HG03439 (cell line): ENCODE measurements around the gene RBM15B.
"Not testable (repeated sequence)": the region's sequence is repeated elsewhere in the genome, so short reads cannot be mapped to it uniquely, and the experiment has no call there.

Source experiments
- ATAC-seq: cut with Tn5 transposase; IDR thresholded peaks from one replicate; pipeline ENCODE4 v1.9.1; 2021; ENCODE audit warnings: mild to moderate bottlenecking, moderate library complexity; ENCODE audit not compliant: unreplicated experiment

RBM15B gene, protein sequence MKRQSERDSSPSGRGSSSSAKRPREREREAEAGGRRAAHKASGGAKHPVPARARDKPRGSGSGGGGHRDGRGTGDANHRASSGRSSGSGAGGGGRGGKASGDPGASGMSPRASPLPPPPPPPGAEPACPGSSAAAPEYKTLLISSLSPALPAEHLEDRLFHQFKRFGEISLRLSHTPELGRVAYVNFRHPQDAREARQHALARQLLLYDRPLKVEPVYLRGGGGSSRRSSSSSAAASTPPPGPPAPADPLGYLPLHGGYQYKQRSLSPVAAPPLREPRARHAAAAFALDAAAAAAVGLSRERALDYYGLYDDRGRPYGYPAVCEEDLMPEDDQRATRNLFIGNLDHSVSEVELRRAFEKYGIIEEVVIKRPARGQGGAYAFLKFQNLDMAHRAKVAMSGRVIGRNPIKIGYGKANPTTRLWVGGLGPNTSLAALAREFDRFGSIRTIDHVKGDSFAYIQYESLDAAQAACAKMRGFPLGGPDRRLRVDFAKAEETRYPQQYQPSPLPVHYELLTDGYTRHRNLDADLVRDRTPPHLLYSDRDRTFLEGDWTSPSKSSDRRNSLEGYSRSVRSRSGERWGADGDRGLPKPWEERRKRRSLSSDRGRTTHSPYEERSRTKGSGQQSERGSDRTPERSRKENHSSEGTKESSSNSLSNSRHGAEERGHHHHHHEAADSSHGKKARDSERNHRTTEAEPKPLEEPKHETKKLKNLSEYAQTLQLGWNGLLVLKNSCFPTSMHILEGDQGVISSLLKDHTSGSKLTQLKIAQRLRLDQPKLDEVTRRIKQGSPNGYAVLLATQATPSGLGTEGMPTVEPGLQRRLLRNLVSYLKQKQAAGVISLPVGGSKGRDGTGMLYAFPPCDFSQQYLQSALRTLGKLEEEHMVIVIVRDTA

DNA sequence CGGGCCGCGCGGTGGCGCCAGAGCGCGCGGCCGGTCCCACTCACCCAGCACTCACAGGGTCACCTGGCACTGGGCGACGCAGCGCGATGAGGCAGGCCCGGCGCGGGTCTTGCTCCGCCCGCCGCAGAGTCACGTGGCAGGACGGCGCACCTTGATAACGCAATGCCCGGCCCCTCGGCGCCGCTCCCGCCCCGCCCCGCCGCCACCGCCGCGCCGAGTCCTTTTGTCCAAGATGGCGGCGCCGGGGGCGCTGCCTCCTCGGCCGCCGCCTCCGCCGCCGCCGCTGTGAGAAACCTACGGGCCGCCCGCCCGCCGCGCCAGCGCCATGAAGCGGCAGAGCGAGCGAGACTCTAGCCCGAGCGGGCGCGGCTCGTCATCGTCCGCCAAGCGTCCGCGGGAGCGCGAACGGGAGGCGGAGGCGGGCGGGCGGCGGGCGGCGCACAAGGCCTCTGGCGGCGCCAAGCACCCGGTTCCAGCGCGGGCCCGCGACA is at the start of gene RBM15B:
Gene RBM15B, plus strand, starts transcription at position 211 of the 491 bp plus-strand sequence. Its CDS starts 115 bp downstream, at position 326.
- peak; percentile 88 for ATAC-seq

DNA sequence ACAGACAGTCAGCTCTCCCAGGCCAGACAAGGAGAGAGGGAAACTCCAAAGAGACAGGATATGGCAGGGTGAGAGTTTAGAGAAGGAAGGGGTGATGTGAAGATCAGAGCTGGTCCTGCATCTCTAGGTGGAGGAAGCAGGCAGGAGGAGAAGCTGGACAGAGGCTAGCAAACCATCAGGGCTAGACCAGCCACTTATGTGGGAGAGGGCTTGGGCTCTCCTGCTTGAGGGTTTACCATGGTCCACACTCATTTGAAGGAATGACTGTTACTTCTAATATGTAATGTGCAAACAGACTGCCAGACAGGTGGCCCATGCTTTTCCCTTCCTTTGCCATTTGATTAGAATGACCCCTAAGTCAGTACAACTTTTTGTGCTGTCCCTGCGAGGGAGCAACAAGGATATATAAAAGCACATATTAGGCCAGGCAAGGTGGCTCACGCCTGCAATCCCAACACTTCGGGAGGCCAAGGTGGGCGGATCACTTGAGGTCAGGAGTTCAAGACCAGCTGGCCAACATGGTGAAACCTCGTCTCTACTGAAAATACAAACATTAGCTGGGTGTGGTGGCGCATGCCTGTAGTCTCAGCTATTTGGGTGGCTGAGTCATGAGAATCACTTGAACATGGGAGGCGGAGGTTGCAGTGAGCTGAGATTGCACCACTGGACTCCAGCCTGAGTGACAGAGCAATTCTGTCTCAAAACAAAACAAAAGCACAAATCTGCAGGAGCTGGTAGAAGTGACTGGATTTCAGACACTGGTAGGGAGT is 47.0 kb upstream of the RBM15B start:
- ATAC-seq = no peak

DNA sequence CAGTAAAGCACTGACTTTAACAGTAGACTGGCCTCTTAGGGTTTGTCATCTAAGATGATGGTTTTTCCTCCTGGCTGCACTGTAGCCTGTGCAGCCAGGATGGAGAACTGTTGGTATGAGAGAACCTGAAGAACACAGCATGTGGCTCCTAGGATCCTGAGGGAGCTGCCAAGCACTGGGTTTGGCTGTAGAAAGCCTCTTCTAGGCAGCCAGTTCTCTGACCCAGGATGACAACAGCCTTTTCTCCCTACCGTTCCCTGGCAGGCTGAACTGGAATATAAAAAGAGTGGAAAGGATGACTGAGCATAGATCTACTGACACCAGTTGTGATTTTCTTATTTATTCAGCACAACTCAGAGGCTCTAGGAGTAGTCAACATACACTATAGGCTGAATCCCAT is 40.3 kb upstream of the RBM15B start:
- no peak for ATAC-seq

DNA sequence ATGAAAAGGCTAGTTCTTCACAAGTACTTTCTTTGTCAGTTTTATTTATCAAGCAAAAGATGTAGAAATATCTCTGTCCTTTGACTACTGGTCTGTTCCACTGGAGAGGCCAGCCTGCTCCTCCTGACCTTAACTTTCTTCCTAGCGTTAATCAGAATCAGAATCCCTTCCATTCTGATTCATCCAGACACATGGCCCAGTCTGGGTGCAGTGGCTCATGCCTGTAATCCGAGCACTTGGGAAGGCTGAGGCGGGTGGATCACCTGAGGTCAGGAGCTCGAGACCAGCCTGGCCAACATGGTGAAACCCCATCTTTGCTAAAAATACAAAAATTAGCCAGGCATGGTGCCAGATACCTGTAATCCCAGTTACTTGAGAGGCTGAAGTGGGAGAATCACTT is 38.0 kb upstream of the RBM15B start:
- ATAC-seq = no peak

DNA sequence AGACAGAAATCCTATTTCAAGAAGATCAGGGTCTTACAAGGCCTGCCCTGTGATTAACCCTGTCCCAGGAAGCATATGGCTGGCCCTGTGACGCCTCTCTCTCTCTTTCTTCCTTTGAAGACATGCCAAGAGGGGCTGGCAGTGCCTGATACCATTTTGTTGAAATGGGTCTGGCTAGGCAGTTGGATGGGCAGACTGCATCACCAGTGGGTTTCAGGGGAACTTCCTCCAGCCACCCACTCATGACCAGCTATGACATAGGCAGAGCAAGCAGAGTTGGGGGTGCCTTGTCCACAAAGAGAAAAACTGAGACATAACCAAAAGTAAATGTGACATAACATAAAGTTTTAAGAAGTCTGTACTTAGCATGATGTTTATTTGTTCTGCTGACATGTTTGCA is 37.4 kb upstream of the RBM15B start:
- ATAC-seq = no peak

DNA sequence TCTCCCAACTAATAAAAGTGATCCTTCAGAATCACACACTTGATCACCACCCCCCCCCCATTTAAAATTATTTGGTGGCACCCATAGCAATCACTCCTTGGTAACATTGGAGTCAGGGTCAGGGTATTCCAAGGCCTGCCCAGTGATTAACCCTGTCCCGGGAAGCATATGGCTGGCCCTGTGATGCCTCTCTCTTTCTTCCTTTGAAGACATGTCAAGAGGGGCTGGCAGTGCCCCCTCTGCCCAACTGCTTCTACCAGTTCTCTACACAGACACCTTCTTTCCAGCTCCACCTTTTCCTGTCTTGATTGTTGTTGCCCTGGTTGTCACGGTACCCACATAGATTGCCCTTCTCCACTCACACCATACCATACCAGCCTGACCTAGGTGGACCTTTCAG is 36.9 kb upstream of the RBM15B start:
- no peak for ATAC-seq

DNA sequence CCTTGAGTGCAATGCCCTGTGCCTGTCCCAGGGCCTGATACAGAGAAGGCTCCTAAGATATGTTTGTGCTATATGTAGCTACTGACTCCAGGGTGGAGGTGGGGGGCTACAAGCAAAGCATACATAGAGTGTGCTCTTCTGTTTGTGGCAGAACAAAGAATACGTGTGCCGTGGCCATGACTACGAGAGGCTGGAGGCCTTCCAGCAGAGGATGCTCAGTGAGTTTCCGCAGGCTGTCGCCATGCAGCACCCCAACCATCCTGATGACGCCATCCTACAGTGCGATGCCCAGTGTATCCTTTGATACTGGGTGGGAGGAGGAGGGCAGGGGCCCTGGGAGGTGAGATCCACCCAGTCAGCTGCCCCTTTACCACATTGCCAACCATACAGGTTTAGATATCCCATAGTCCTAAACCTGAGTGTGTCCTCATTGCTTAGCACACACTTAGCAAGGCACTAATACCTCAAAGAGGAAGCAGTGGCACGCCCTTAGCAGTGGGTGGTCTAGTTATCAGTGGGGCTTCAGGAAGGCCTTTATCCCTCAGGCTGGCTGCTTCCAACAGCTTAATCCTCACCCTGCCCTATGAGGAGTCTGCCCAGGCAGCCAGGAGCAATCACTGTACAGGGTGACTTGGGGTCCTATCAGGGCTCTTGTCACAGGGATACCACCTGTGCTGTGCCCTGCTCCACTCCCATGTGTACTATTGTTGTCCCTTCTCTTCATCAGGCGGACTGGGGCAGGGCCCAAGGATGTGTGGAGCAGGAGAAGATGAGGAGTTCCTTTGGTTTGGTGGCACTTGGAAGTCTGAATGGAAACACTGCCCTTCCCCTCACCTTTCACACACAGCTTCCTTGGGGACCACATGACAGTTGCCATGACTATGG is 36.1 kb upstream of the RBM15B start:
- no peak for ATAC-seq

DNA sequence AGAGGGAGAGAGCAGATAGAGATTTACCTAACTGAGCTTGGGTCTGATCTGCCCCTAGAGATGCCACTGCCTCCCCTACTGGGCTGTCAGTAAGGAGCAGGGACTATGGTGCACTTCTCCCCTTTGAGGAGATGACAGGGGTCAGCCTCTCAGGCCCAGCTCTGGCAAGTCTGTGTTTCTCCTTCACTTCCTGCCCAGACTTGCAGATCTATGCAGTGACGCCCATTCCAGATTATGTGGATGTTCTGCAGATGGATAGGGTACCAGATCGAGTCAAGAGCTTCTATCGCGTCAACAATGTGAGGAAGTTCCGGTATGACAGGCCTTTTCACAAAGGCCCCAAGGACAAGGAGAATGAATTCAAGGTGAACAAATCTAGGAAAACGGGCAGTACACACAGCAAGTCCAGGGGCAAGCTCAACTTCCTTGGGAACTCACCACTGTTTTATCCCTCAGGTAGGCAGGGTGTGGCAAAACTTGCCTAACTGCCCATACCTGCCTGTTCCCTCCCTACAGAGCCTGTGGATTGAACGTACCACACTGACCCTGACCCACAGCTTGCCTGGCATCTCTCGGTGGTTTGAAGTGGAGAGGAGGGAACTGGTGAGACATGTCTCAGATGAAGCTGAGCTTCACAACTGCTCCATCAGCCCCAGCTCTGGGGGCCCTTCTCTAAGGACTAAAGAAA is 35.0 kb upstream of the RBM15B start:
- no peak for ATAC-seq

DNA sequence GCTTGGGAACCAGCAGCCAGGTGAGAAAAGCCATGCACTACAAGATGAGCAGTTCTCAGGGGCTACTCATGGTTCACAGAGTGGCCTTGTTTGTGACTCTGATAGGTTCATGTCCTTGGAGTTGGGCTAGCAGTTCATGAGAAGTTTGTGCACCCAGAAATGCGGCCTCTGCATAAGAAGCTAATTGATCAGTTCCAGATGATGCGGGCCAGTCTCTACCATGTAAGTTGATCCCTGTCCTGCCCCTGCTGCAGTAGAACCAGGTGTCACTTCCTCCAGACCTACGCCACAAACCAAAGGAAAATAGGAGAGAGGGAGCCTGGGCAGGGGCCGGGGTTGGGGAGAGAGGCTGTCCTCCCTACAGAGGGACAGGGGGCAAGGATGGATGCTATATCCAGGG is 33.2 kb upstream of the RBM15B start:
- ATAC-seq = no peak

DNA sequence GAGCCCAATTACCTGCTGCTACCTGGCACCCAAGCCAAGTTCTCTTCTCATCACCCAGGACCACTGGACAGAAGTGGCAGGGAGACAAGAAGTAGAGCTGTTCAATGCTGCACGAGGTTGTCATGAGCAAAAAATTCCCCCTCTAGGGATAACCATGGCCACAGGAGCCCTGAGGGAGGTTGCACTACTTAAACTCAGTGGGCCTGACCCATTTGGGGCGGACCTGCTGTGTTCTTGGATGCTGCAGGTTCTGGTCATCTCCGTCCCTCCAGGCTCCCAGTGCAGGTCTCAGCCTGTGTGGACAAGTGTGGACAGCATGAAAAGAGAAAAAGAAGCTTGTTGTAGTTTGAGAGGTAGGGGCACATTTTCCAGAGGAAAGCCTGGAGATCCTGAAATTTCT is 32.1 kb upstream of the RBM15B start:
- no peak for ATAC-seq

DNA sequence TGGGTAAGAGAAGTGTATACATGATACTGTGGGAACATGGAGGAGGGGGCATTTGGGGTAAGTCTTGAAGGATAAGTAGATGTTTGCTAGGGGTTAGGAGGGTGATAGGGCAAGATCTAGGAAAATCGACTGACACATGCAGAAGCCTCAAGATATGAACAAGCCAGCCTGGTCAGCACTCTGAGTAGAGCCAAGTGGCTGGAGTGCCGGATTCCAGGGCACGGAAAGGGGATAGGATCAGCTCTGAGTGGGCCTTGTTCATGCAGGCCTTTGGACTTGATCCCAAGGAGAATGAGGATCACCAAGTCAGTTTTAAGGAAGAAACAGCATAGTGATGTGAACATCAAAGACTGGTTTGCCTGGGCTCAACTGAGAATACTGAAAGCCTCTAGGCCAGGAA is 30.3 kb upstream of the RBM15B start:
- no peak for ATAC-seq

DNA sequence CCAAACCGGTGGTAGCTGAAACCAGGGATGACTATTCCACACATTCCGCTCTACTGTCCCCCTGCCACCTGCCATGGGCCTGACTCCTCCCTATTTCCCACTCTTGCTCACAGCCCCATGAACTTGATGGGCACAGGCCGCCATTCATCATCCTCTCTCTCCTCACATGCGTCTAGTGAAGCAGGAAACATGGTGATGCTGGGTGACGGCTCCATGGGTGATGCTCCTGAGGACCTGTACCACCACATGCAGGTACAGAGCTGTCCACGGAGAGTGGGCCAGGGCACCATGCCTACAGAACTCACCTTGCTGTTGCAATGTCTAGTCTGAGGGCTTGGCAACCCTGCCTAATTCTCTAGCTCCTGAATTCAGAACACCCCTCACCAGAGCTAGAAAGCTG is 29.3 kb upstream of the RBM15B start:
- no peak for ATAC-seq

DNA sequence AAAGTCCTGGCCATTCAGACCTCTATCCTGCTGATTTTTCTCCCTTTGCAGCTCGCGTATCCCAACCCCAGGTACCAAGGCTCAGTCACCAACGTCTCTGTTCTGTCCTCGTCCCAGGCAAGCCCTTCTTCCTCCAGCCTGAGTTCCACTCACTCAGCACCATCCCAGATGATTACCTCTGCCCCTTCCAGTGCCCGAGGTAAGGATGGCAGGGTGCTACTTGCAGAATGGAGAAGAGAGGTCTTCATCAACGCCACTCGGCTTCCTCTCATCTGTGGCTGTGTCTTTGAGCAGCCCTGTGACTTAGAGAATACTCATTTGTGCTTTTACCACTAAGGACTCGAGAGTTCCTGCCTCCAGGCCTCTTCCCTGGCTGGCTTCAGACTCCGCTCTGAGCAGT is 28.6 kb upstream of the RBM15B start:
- no peak for ATAC-seq

DNA sequence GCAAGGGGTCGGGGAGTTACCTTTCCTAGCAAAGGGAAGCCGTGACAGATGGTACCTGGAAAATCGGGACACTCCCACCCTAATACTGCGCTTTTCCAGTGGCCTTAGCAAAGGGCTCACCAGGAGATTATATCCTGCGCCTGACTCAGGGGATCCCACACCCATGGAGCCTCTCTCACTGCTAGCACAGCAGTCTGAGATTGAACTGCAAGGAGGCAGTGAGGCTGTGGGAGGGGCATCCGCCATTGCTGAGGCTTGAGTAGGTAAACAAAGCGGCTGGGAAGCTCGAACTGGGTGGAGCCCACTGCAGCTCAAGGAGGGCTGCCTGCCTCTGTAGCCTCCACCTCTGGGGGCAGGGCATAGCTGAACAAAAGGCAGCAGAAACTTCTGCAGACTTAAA is 22.8 kb upstream of the RBM15B start:
- ATAC-seq = not testable (repeated sequence)

DNA sequence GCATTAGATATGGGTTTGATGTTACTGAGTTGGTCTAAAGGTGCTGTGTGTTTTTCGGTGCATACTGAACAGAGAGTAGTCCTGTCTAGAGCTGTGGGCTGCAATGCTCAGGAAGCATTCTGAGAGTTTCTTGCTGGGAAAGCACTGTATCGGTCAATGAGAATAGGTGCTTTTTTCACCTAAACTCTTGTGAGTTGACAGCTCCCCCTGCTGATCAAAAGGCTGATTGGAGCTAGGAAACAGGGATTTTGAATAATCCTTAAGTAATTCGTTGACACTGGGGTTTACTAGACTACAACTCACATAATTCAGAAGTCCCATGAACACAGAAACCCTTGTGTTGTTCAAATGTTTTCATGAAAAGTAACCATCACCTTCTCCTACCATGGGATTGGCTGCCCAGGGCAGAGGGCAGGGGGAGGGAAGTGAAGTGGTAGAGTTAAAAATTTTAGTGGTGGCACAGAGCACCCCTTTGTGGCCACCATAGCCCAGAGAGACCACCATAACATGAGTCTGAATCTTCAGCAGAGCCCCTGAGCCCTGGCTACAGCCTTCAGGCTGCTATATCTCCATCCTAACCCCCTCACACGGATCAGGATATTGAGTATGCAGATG is 19.0 kb upstream of the RBM15B start:
- no peak for ATAC-seq

DNA sequence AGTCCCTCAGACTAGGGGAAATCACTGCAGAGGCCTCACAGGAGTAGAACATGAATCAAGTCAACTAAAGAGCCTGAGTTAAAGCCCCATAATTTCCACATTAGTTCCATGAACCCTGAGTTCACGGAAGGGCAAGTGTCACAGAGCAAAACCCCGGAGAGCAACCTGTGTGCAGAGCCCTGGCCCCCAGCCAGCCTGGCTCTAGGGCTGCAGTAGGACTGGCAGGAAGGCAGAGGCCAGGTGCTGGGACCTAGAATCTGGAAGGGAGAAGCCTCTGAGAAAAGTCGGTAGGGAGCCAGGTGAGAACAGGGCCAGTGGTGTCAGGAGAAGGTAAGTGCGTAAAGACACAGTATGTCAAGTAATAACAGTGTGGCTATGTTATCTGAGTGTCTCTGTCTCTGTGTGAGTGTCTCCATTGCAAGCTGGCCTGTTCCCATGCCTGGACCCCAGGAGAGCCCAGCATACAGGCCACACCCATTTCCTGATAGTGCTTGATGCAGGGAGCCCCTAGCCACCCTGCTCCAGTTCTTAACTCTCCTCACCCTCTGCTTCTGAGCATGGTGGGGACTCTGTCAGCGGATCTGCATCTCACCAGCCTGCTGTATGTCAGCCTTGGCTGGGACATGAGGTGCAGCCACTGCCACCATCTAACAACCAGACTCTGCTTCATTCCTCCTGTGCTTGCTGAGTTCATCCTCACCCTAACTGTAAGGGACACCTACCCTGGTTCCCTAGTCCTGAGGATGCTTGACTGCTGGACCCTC is 17.2 kb upstream of the RBM15B start:
- ATAC-seq = no peak

DNA sequence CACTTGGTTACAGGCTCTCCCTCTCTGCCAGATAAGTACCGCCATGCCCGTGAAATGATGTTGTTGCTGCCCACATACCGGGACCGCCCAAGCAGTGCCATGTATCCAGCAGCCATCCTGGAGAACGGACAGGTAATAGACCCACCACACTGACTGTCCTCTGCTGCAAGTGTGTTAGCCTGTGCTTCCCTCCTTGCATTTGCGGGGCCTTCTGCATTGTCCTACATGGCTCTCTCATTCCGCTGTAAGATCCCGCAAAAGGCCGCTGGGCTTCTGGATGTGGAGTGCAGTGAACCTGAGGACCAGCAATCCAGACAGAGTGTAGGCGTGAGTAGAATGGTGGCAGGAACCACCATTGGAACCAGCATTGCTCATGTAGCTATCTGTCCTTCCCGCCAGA is 16.6 kb upstream of the RBM15B start:
- no peak for ATAC-seq

DNA sequence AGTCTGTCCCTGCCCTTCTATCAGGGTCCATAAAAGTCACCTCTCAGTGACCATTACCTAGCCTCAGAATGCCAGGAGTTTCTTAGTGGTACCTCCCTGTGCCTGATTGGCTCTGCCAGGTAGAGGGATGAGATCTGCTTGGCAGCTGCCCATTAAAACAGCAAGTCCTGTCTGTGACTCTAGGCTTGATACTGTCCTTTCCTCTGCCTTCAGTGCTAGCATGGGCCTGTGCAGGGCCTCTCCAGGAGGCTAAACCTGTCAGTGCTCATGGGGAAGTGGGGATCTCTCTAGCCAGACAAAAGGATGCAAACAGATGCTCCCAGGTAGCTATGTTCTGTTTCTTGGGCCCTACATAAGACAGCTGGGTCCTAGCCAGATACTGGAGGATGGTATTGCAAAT is 15.9 kb upstream of the RBM15B start:
- no peak for ATAC-seq
